SH-SY5Y (cell line): ENCODE data around the gene PCDH1.

Experiments
- GATA2 ChIP-seq: IDR thresholded peaks from 2 replicates; pipeline ENCODE4 v1.6.1; 2011; ENCODE audit warnings: mild to moderate bottlenecking, low read depth, low read length
- GATA3 ChIP-seq: IDR thresholded peaks from 2 replicates; pipeline ENCODE4 v1.6.1; 2011; ENCODE audit warnings: low read depth, mild to moderate bottlenecking, low read length, moderate library complexity

- TF ChIP-seq GATA2 (no peak), GATA3 (no peak)
These were observed 3.8 kb downstream of the PCDH1 start for GRCh38 chr5:141874262-141874964.
